ENCODE measurements around the gene SLC17A8. TPM values are rescaled to one million over a fixed set of nuclear protein-coding genes. Genes with fewer than 3 reads are reported as not detected.
"Not testable (repeated sequence)": the region's sequence is repeated elsewhere in the genome, so short reads cannot be mapped to it uniquely, and the experiment has no call there.

The SLC17A8 gene
- total RNA-seq, 1 donor from 2014 or later, result 11.0 TPM

GRCh38 chr12:100413001-100413400 is 56.1 kb downstream of the SLC17A8 start:
- DNase-seq (ENCODE audit: low spot score in 2 of 2) (no peak), FAIRE-seq (no peak)

- FAIRE-seq (no peak), DNase-seq (ENCODE audit: low spot score in 2 of 2) (no peak)
Observed at GRCh38 chr12:100414739-100415138, 57.9 kb downstream of the SLC17A8 start.

DNA sequence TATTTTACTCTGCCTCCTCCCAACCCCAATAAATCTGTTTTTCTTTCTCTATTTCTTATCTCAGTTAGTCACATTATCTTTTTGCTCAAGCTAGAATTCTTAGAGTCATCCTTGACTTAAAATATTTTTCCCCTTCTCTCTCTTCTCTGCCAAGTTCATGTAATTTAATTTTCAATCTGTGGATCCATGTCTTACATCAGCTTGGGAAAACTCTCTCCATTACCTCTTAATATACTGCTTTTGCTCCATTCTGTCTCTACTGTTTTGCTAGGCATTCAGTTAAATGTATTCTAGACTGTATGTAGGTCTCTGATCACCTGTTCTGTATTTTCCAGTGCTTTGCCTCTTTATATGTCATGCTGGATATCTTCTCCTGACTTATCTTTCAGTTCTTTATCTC is 65.8 kb downstream of the SLC17A8 start:
- DNase-seq (ENCODE audit: low spot score in 2 of 2), result no peak
- FAIRE-seq, result no peak

DNA sequence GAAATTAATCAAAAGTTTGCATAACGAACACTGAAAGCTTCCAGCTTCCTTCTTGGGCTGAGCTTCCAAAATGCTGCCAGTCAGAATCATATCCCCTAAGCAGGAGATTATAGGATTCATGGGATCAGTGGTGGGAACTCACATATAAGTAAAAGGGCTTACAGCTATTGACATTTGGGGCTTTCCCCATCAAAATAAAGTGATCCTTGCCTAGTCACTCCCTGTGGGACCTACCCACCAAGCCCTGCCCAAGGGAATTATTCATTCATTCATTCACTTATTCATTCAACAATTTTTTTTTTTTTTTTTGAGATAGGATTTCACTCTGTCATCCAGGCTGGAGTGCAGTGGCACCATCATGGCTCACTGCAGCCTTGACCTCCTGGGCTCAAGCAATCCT is 69.3 kb downstream of the SLC17A8 start:
- DNase-seq (ENCODE audit: low spot score in 2 of 2) (no peak), FAIRE-seq (no peak)

DNA sequence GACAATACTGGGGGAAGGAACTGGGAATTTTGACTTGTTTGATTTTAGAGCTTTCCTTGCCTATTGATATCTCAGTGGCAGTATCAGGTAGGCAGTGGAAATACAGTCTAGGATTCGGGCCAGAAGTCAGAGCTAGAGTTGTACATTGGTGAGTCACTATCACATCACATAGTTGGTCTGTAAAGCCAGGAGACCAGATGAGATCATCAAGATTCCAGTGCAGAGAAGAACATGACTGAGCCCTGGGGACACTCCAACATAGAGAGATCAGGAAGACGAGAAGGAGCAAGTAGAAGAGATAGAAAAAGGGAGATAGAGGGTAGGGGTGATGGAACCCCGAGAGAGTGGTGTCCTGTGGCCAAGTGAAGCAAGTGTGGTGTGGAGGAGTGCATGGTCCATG is 70.2 kb downstream of the SLC17A8 start:
- FAIRE-seq, result no peak
- DNase-seq (ENCODE audit: low spot score in 2 of 2), result no peak

- DNase-seq (ENCODE audit: low spot score in 2 of 2); FAIRE-seq: not testable (repeated sequence)
Observed at GRCh38 chr12:100430251-100430650, 73.4 kb downstream of the SLC17A8 start.

DNA sequence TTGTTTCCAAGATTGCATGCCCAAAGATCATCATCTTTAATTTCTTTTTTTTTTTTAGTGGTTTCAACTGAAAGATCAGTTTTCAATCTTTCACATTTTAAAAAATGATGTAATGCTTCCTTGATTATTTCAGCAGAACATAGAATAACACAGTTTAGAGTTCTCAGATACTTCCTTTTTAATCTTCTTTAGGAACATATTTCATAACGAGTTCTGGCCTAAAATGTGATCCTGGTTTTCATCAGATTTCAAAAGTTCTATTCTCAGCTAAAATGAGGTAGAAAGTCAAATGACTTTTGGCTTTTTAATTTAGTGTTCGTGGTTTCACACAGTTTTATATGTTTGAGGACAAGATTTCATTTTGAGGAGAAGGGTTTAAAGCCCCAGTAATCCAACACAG is 76.8 kb downstream of the SLC17A8 start:
- DNase-seq (ENCODE audit: low spot score in 2 of 2), result no peak
- FAIRE-seq, result no peak

GRCh38 chr12:100434177-100434576 is 77.3 kb downstream of the SLC17A8 start:
- FAIRE-seq (no peak), DNase-seq (ENCODE audit: low spot score in 2 of 2) (no peak)

GRCh38 chr12:100435957-100436356 is 79.1 kb downstream of the SLC17A8 start:
- no peak for FAIRE-seq
- no peak for DNase-seq (ENCODE audit: low spot score in 2 of 2)

DNA sequence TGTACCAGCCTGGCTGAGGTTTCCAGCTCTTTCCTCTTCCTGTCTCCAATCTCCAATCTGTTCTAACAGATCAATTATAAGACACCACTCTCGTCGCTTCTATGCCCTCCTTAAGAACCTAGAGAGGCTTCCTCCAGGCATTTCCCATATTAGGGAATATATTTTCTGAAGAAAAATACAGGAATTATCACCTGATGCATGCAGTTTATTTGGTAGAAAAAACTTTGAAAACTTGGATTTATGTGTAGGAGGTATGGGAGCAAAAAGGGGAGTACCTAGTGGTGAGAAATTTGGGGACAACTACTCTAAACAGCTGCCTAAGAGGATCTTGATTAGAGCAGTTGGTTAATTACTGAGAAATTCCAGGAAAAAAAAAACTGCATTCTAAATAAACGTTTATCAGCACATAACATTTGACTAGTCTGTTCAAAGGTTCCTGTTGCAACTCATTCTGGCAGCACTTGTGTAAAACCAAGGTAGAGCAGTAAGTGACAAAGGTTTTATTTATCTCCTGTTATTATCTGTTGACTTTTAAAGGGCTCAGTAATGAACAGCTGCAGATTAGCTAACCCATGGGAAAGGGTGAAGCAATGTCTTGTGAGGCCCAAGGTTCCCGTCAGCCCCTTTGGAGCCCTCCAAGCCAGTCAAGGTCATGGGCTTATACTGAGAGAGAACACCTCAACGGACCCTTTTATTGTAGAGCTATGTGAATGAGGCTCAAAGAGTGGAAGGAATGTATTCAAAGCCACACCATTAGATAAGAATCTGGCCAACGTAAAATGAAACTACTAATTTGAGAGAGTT is 80.4 kb downstream of the SLC17A8 start:
- FAIRE-seq, result no peak

GRCh38 chr12:100439797-100440196 is 82.9 kb downstream of the SLC17A8 start:
- no peak for DNase-seq (ENCODE audit: low spot score in 2 of 2)
- FAIRE-seq, result no peak

More for the DNA sequence above, 80.4 kb downstream of the SLC17A8 start:
- DNase-seq (ENCODE audit: low spot score in 2 of 2), result no peak

GRCh38 chr12:100442403-100442802 is 85.5 kb downstream of the SLC17A8 start:
- DNase-seq (ENCODE audit: low spot score in 2 of 2) (no peak), FAIRE-seq (no peak)

- DNase-seq (ENCODE audit: low spot score in 2 of 2), result no peak
- FAIRE-seq, result no peak
Observed at GRCh38 chr12:100443434-100443833, 86.6 kb downstream of the SLC17A8 start.

GRCh38 chr12:100445081-100445481 is 88.2 kb downstream of the SLC17A8 start:
- FAIRE-seq (no peak), DNase-seq (ENCODE audit: low spot score in 2 of 2) (no peak)

- no peak for DNase-seq (ENCODE audit: low spot score in 2 of 2)
Observed at GRCh38 chr12:100447381-100447780, 90.5 kb downstream of the SLC17A8 start.

DNA sequence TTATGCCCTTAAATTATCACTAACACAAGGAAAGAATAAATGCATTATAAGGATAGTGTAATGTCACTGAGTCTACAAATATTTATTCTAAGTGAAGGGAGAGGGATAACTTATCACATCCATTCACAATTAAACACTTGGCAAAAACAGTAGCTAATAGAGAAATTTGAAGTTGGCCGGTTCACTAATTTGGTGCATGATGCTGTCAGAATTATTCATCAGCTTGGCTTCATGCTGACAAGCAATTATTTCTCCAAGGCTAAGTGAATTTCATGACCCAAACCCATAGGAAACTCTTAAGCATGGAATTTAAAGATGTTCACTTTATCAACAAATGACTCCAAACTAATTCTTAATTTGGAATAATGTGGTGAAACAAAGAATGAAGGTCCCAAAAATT is 91.8 kb downstream of the SLC17A8 start:
- FAIRE-seq (no peak), DNase-seq (ENCODE audit: low spot score in 2 of 2) (no peak)

More at GRCh38 chr12:100447381-100447780, 90.5 kb downstream of the SLC17A8 start:
- no peak for FAIRE-seq

GRCh38 chr12:100450735-100451134 is 93.9 kb downstream of the SLC17A8 start:
- FAIRE-seq, result no peak

GRCh38 chr12:100453951-100454350 is 97.1 kb downstream of the SLC17A8 start:
- DNase-seq (ENCODE audit: low spot score in 2 of 2) (no peak), FAIRE-seq (no peak)

More at GRCh38 chr12:100450735-100451134, 93.9 kb downstream of the SLC17A8 start:
- no peak for DNase-seq (ENCODE audit: low spot score in 2 of 2)

DNA sequence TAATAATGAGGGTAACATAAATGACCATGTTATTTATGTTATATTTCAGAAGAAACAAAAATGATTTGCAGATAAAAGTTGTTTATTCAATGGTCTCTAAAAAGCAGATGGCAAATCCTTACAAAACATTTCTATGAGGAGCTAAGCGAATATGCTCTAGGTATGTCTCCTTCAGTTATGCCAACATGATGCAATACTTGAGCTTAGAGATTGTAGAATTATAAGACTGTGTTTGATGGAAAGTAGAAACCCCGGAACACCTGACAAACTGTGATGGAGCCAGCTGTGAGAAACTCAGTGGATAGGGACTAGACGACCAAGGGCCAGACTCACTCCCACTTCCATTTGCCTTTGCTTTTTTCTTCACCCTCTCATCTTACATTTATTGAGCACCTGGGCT is 99.0 kb downstream of the SLC17A8 start:
- no peak for FAIRE-seq
- DNase-seq (ENCODE audit: low spot score in 2 of 2), result no peak

DNA sequence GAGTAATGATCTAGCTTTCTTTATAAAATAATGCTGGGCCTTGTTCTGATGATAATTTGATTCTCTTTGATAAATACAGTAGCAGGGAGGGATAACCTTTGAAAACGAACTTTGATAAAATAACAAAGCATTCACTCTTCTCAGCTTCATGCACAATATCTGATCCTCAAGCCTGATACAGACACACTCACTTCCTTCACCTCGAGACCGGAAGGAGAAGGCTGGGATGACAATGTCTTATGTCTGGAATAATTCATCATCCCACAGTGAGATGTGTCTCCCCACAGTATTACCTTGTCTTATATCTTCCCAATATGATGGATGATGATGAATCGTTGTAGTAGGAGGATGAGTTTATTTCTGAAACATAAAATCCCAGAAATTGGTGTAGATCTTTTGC is 101.3 kb downstream of the SLC17A8 start:
- no peak for FAIRE-seq
- no peak for DNase-seq (ENCODE audit: low spot score in 2 of 2)

- no peak for DNase-seq (ENCODE audit: low spot score in 2 of 2)
- FAIRE-seq, result no peak
Observed at GRCh38 chr12:100460702-100461101, 103.8 kb downstream of the SLC17A8 start.

- DNase-seq (ENCODE audit: low spot score in 2 of 2), result no peak
Observed at GRCh38 chr12:100461330-100461973, 104.6 kb downstream of the SLC17A8 start.

More at GRCh38 chr12:100461330-100461973, 104.6 kb downstream of the SLC17A8 start:
- no peak for FAIRE-seq

Measured in frontal cortex (tissue), 4 donors.